Subcutaneous abdominal adipose tissue (tissue), 5 donors: ENCODE measurements around the gene CCDC9.
"Not testable (repeated sequence)": the region's sequence is repeated elsewhere in the genome, so short reads cannot be mapped to it uniquely, and the experiment has no call there.

Experiments
- H3K27ac ChIP-seq: one replicate; pipeline ENCODE4 v1.7.0; 2013; ENCODE audit warnings: low read depth, mild to moderate bottlenecking, inconsistent platforms, low read length, moderate library complexity
- H3K27me3 ChIP-seq, 5 donors: one replicate each; pipeline ENCODE4 v1.7.0; 2013; ENCODE audit warnings: low read length in 5 of 5, inconsistent platforms in 1 of 5; ENCODE audit not compliant: control insufficient read depth in 5 of 5, insufficient read depth in 4 of 5
- H3K36me3 ChIP-seq, 5 donors: one replicate each; pipeline ENCODE4 v1.7.0; 2013; ENCODE audit warnings: low read length in 5 of 5; ENCODE audit not compliant: control insufficient read depth in 5 of 5, insufficient read depth in 5 of 5
- H3K4me1 ChIP-seq, 5 donors: one replicate each; pipeline ENCODE4 v1.7.0; 2013; ENCODE audit warnings: low read length in 5 of 5, mild to moderate bottlenecking in 3 of 5, moderate library complexity in 1 of 5; ENCODE audit not compliant: control insufficient read depth in 5 of 5, insufficient read depth in 5 of 5
- H3K4me3 ChIP-seq, 5 donors: one replicate each; pipeline ENCODE4 v1.7.0; 2013; ENCODE audit warnings: low read length in 5 of 5, low read depth in 1 of 5
- H3K9ac ChIP-seq, 5 donors: one replicate each; pipeline ENCODE4 v1.7.0; 2013; ENCODE audit warnings: low read length in 5 of 5, mild to moderate bottlenecking in 4 of 5, moderate library complexity in 3 of 5
- H3K9me3 ChIP-seq, 5 donors: one replicate each; pipeline ENCODE4 v1.7.0; 2013; ENCODE audit warnings: low read length in 5 of 5; ENCODE audit not compliant: control insufficient read depth in 5 of 5
- donor health status: healthy.
- donor health status: healthy.
- donor health status: healthy.
- donor health status: healthy.
- donor health status: healthy.

CCDC9 gene

GRCh38 chr19:47243776-47244547, 12.4 kb upstream of the CCDC9 start:
- H3K4me3 ChIP-seq = peak overlapping the region; percentile 42 to 52 (median 51)
- peaks cover 3 to 35% (median 18%) of the 10 kb centered on the region in 5 donors for H3K4me1 ChIP-seq
- H3K27me3 ChIP-seq = peaks cover 11 to 24% (median 19%) of the 10 kb centered on the region in 5 donors
- peak overlapping the region in 3 of 5 donors; percentile 39 to 71 (median 51) for H3K9ac ChIP-seq
- no peak overlapping the region for H3K27ac ChIP-seq
- no peaks in the 10 kb centered on the region for H3K9me3 ChIP-seq
- H3K36me3 ChIP-seq = no peaks in the 10 kb centered on the region

- H3K27ac ChIP-seq = no peak overlapping the region
- H3K4me3 ChIP-seq = no peak overlapping the region
- H3K4me1 ChIP-seq = peaks cover 3 to 13% (median 11%) of the 10 kb centered on the region in 5 donors
- no peaks in the 10 kb centered on the region for H3K36me3 ChIP-seq
- peak overlapping the region in 1 of 5 donors; percentile 45 for H3K9ac ChIP-seq
- peaks cover 0 to 6% (median 0%) of the 10 kb centered on the region in 5 donors for H3K27me3 ChIP-seq
- no peaks in the 10 kb centered on the region for H3K9me3 ChIP-seq
Measured at GRCh38 chr19:47247308-47247990, 8.9 kb upstream of the CCDC9 start.

GRCh38 chr19:47253016-47253415, 3.3 kb upstream of the CCDC9 start:
- not testable (repeated sequence) for H3K9ac ChIP-seq, H3K27me3 ChIP-seq, H3K4me3 ChIP-seq, H3K27ac ChIP-seq, H3K9me3 ChIP-seq, H3K36me3 ChIP-seq
- H3K4me1 ChIP-seq = peaks cover 7 to 15% (median 14%) of the 10 kb centered on the region in 5 donors

- Histone ChIP-seq H3K36me3 (peaks cover 0 to 2% (median 1%) of the 10 kb centered on the region in 5 donors), H3K9ac (no peak overlapping the region), H3K4me1 (peaks cover 8 to 20% (median 17%) of the 10 kb centered on the region in 5 donors), H3K27ac (no peak overlapping the region), H3K9me3 (no peaks in the 10 kb centered on the region), H3K4me3 (no peak overlapping the region), H3K27me3 (peaks cover 0 to 4% (median 0%) of the 10 kb centered on the region in 5 donors)
Measured at GRCh38 chr19:47253467-47253881, 2.9 kb upstream of the CCDC9 start.

- H3K9me3 ChIP-seq = no peaks in the 10 kb centered on the region
- no peak overlapping the region for H3K9ac ChIP-seq
- H3K4me1 ChIP-seq = peaks cover 8 to 25% (median 19%) of the 10 kb centered on the region in 5 donors
- H3K36me3 ChIP-seq = peaks cover 0 to 7% (median 6%) of the 10 kb centered on the region in 5 donors
- no peak overlapping the region for H3K4me3 ChIP-seq
- peaks cover 0 to 4% (median 0%) of the 10 kb centered on the region in 5 donors for H3K27me3 ChIP-seq
- H3K27ac ChIP-seq = no peak overlapping the region
Measured at GRCh38 chr19:47253970-47254369, 2.4 kb upstream of the CCDC9 start.

- H3K36me3 ChIP-seq = peaks cover 0 to 32% (median 29%) of the 10 kb centered on the region in 5 donors
- peaks cover 8 to 28% (median 19%) of the 10 kb centered on the region in 5 donors for H3K4me1 ChIP-seq
- peak overlapping the region in 2 of 5 donors; percentile 38 to 48 for H3K9ac ChIP-seq
- peak overlapping the region; percentile 93 for H3K27ac ChIP-seq
- H3K9me3 ChIP-seq = no peaks in the 10 kb centered on the region
- H3K4me3 ChIP-seq = peak overlapping the region in 3 of 5 donors; percentile 76 to 84 (median 78)
- peaks cover 0 to 4% (median 0%) of the 10 kb centered on the region in 5 donors for H3K27me3 ChIP-seq
Measured at GRCh38 chr19:47256693-47257410, 527 bp downstream of the CCDC9 start.

- Histone ChIP-seq H3K27ac (peak overlapping the region; percentile 93), H3K9ac (peak overlapping the region; percentile 62 to 84 (median 68)), H3K36me3 (peaks cover 0 to 36% (median 34%) of the 10 kb centered on the region in 5 donors), H3K4me3 (peak overlapping the region; percentile 59 to 80 (median 68)), H3K4me1 (peaks cover 8 to 28% (median 19%) of the 10 kb centered on the region in 5 donors), H3K27me3 (peaks cover 0 to 4% (median 0%) of the 10 kb centered on the region in 5 donors), H3K9me3 (no peaks in the 10 kb centered on the region)
Measured at GRCh38 chr19:47257411-47258169, 1.3 kb downstream of the CCDC9 start.

- peak overlapping the region; percentile 93 for H3K27ac ChIP-seq
- peak overlapping the region in 3 of 5 donors; percentile 56 to 79 (median 68) for H3K9ac ChIP-seq
- no peaks in the 10 kb centered on the region for H3K9me3 ChIP-seq
- peaks cover 8 to 28% (median 19%) of the 10 kb centered on the region in 5 donors for H3K4me1 ChIP-seq
- peaks cover 0 to 4% (median 0%) of the 10 kb centered on the region in 5 donors for H3K27me3 ChIP-seq
- peaks cover 0 to 43% (median 37%) of the 10 kb centered on the region in 5 donors for H3K36me3 ChIP-seq
- peak overlapping the region in 2 of 5 donors; percentile 59 to 66 for H3K4me3 ChIP-seq
Measured at GRCh38 chr19:47258434-47258833, 2.1 kb downstream of the CCDC9 start.

GRCh38 chr19:47258895-47259555, 2.7 kb downstream of the CCDC9 start:
- H3K9me3 ChIP-seq = no peaks in the 10 kb centered on the region
- peak overlapping the region; percentile 93 for H3K27ac ChIP-seq
- H3K27me3 ChIP-seq = peaks cover 0 to 4% (median 0%) of the 10 kb centered on the region in 5 donors
- H3K4me1 ChIP-seq = peaks cover 8 to 28% (median 19%) of the 10 kb centered on the region in 5 donors
- H3K36me3 ChIP-seq = peaks cover 0 to 45% (median 38%) of the 10 kb centered on the region in 5 donors
- H3K9ac ChIP-seq = peak overlapping the region in 1 of 5 donors; percentile 29
- H3K4me3 ChIP-seq = no peak overlapping the region
